Mucosa of descending colon (tissue), 3 donors: ENCODE data around the gene CARD10. TPM values are rescaled to one million over a fixed set of nuclear protein-coding genes. Genes with fewer than 3 reads are reported as not detected.
A peak's percentile ranks its signal among the peaks of the same experiment; 100 is the strongest.

Experiments used
- ATAC-seq: fragments of 200-7000 bp; cut with Tn5 transposase; one replicate; pipeline ENCODE4 v1.9.1; 2020; ENCODE audit warnings: mild to moderate bottlenecking, moderate library complexity
- DNase-seq, 3 donors: peaks; one replicate each; pipeline ENCODE4 v3.0.0-alpha.2; 2020
- H3K36me3 ChIP-seq: fragments of 200-600 bp; one replicate; pipeline ENCODE4 v1.8.0; 2021; ENCODE audit warnings: low read depth, mild to moderate bottlenecking
- H3K4me1 ChIP-seq: fragments of 200-600 bp; one replicate; pipeline ENCODE4 v1.8.0; 2021; ENCODE audit warnings: low read depth, mild to moderate bottlenecking
- H3K4me3 ChIP-seq: fragments of 200-600 bp; one replicate; pipeline ENCODE4 v1.8.0; 2021; ENCODE audit warnings: mild to moderate bottlenecking
- H3K9me3 ChIP-seq: fragments of 200-600 bp; one replicate; pipeline ENCODE4 v1.8.0; 2021; ENCODE audit warnings: mild to moderate bottlenecking
- CTCF ChIP-seq: fragments of 200-600 bp; IDR thresholded peaks from one replicate; pipeline ENCODE4 v1.8.0; 2022; ENCODE audit warnings: antibody characterized with exemption, mild to moderate bottlenecking
- intact Hi-C, 2 donors: fragments of 100-400 bp; cut with DNase I in 1 of 2; cut with micrococcal nuclease in 1 of 2; formaldehyde crosslinking; loops; one replicate each; pipeline versions ENCODE4 v1.11.0 to v1.11.1; 2022; cut with DNase I, micrococcal nuclease
- total RNA-seq, 3 donors: library from RNA; stranded (reverse); fragmentation: NEBNext Ultra II Directional in 2 of 3; extraction: Animal tissue kit (Norgen Biotek cat#: 25700) in 2 of 3; gene quantifications; one replicate each; pipeline versions ENCODE4 v1.2.1 to v1.2.4, GENCODE V29; 2021 to 2023
- donor health status: DM: no; HTN: no; CAD: no; lungs with moderate emphysema.
- donor health status: DM: no; HTN: no; CAD: no.
- donor health status: DM: no; HTN: yes; CAD: no.

CARD10 gene
- total RNA-seq, 3 donors from 2014 or later = 43.3 to 74.1 (median 60.5) TPM

GRCh38 chr22:37549704-37550059 lies 30.5 kb upstream of the CARD10 start:
- TF ChIP-seq CTCF = no peak
- Histone ChIP-seq H3K9me3 (no peaks in the 10 kb centered on the region), H3K4me3 (no peak overlapping the region), H3K36me3 (no peaks in the 10 kb centered on the region), H3K4me1 (peaks cover 31% of the 10 kb centered on the region)
- intact Hi-C loops = no loop called here
- DNase-seq (no peak), ATAC-seq (no peak)

- intact Hi-C loops = no loop called here
These were observed 28.1 kb upstream of the CARD10 start for GRCh38 chr22:37547251-37547741.

GRCh38 chr22:37546437-37547250 lies 27.4 kb upstream of the CARD10 start:
- Histone ChIP-seq H3K36me3 (no peaks in the 10 kb centered on the region), H3K4me3 (no peak overlapping the region), H3K4me1 (peaks cover 17% of the 10 kb centered on the region), H3K9me3 (no peaks in the 10 kb centered on the region)
- peak; percentile 6 for ATAC-seq
- TF ChIP-seq CTCF = no peak
- DNase-seq = peak in 2 of 3 donors; percentile 27 to 61
- intact Hi-C loops = no loop called here

More at GRCh38 chr22:37547251-37547741, 28.1 kb upstream of the CARD10 start:
- H3K9me3 ChIP-seq = no peaks in the 10 kb centered on the region
- DNase-seq (no peak), ATAC-seq (no peak)
- TF ChIP-seq CTCF = no peak
- no peaks in the 10 kb centered on the region for H3K36me3 ChIP-seq
- H3K4me3 ChIP-seq = no peak overlapping the region
- H3K4me1 ChIP-seq = peaks cover 24% of the 10 kb centered on the region

GRCh38 chr22:37545703-37546436 lies 26.7 kb upstream of the CARD10 start:
- H3K36me3 ChIP-seq = no peaks in the 10 kb centered on the region
- no peaks in the 10 kb centered on the region for H3K9me3 ChIP-seq
- intact Hi-C loops = loop anchor here in 1 of 2 donors (2.0 kb wide), 1 partner anchor 15 kb away; the partner anchor contains the start of gene CDC42EP1
- no peak for TF ChIP-seq CTCF
- peaks cover 16% of the 10 kb centered on the region for H3K4me1 ChIP-seq
- H3K4me3 ChIP-seq = no peak overlapping the region
- ATAC-seq (peak; percentile 87), DNase-seq (peak; percentile 89 to 94 (median 93))

GRCh38 chr22:37544955-37545702 lies 25.9 kb upstream of the CARD10 start:
- peak; percentile 50 for TF ChIP-seq CTCF
- H3K4me3 ChIP-seq = no peak overlapping the region
- H3K36me3 ChIP-seq = no peaks in the 10 kb centered on the region
- intact Hi-C loops = loop anchor here in 1 of 2 donors (2.0 kb wide), 1 partner anchor 16 kb away; the partner anchor contains the start of gene CDC42EP1
- DNase-seq (peak in 2 of 3 donors; percentile 90 to 92), ATAC-seq (peak; percentile 75)
- peaks cover 16% of the 10 kb centered on the region for H3K4me1 ChIP-seq
- no peaks in the 10 kb centered on the region for H3K9me3 ChIP-seq
